Liver (tissue), 9 donors: ENCODE data around the gene RAB11FIP5. TPM values are rescaled to one million over a fixed set of nuclear protein-coding genes. Genes with fewer than 3 reads are reported as not detected.
"Not testable (repeated sequence)": the region's sequence is repeated elsewhere in the genome, so short reads cannot be mapped to it uniquely, and the experiment has no call there.

Experiments
- DNase-seq: peaks from one replicate; pipeline ENCODE4 v3.0.0-alpha.2; 2017; ENCODE audit warnings: low spot score
- H3K27ac ChIP-seq, 2 donors: one replicate each; pipeline ENCODE4 v1.7.0; 2013; ENCODE audit warnings: inconsistent platforms in 2 of 2, low read length in 2 of 2, control low read depth in 1 of 2, low read depth in 1 of 2, mild to moderate bottlenecking in 1 of 2
- H3K27me3 ChIP-seq, 4 donors: one replicate each; pipeline versions ENCODE4 v1.6.1 to v1.7.0; 2013; ENCODE audit warnings: low read length in 3 of 4, inconsistent platforms in 1 of 4, mild to moderate bottlenecking in 1 of 4, moderate library complexity in 1 of 4; ENCODE audit not compliant: control insufficient read depth in 4 of 4, insufficient read depth in 4 of 4
- H3K36me3 ChIP-seq, 4 donors: one replicate each; pipeline versions ENCODE4 v1.6.1 to v1.7.0; 2013; ENCODE audit warnings: low read length in 3 of 4, mild to moderate bottlenecking in 3 of 4, low read depth in 1 of 4, moderate library complexity in 1 of 4; ENCODE audit not compliant: control insufficient read depth in 4 of 4, insufficient read depth in 3 of 4
- H3K4me1 ChIP-seq, 4 donors: one replicate each; pipeline versions ENCODE4 v1.6.1 to v1.7.0; 2013; ENCODE audit warnings: low read length in 3 of 4, mild to moderate bottlenecking in 3 of 4, moderate library complexity in 1 of 4; ENCODE audit not compliant: control insufficient read depth in 4 of 4, insufficient read depth in 4 of 4
- H3K4me3 ChIP-seq, 3 donors: one replicate each; pipeline versions ENCODE4 v1.6.1 to v1.7.0; 2013; ENCODE audit warnings: low read length in 3 of 3, control low read depth in 1 of 3, low read depth in 1 of 3, mild to moderate bottlenecking in 1 of 3
- H3K9ac ChIP-seq, 2 donors: one replicate each; pipeline ENCODE4 v1.7.0; 2013; ENCODE audit warnings: low read length in 2 of 2, mild to moderate bottlenecking in 2 of 2, moderate library complexity in 2 of 2, control low read depth in 1 of 2, low read depth in 1 of 2
- H3K9me3 ChIP-seq, 4 donors: one replicate each; pipeline versions ENCODE4 v1.6.1 to v1.7.0; 2013; ENCODE audit warnings: low read length in 3 of 4; ENCODE audit not compliant: control insufficient read depth in 4 of 4
- CTCF ChIP-seq: fragments of 150-350 bp; IDR thresholded peaks from 2 replicates; pipeline ENCODE4 v1.5.1; 2017; ENCODE audit warnings: improper control_type of control experiment, low read depth, low read length; ENCODE audit not compliant: missing input control
- FOXA1 ChIP-seq: IDR thresholded peaks from 2 replicates; pipeline ENCODE4 v1.6.1; 2016; ENCODE audit warnings: antibody characterized with exemption
- FOXA2 ChIP-seq: IDR thresholded peaks from 2 replicates; pipeline ENCODE4 v1.6.1; 2016; ENCODE audit warnings: antibody characterized with exemption
- GABPA ChIP-seq, 2 donors: IDR thresholded peaks in 1 of 2; conservative IDR thresholded peaks in 1 of 2; 2 replicates each; pipeline ENCODE4 v1.6.1; 2016; ENCODE audit warnings: antibody characterized with exemption in 2 of 2, mild to moderate bottlenecking in 1 of 2, moderate library complexity in 1 of 2
- JUND ChIP-seq, 2 donors: IDR thresholded peaks; 2 replicates each; pipeline ENCODE4 v1.6.1; 2016; ENCODE audit warnings: antibody characterized with exemption in 2 of 2
- MAX ChIP-seq: IDR thresholded peaks from 2 replicates; pipeline ENCODE4 v1.6.1; 2016; ENCODE audit warnings: antibody characterized with exemption
- NR2F2 ChIP-seq: IDR thresholded peaks from 2 replicates; pipeline ENCODE4 v1.6.1; 2016; ENCODE audit warnings: antibody characterized with exemption
- RAD21 ChIP-seq, 2 donors: IDR thresholded peaks; 2 replicates each; pipeline ENCODE4 v1.6.1; 2016; ENCODE audit warnings: antibody characterized with exemption in 2 of 2, mild to moderate bottlenecking in 2 of 2
- REST ChIP-seq: IDR thresholded peaks from 2 replicates; pipeline ENCODE4 v1.6.1; 2016; ENCODE audit warnings: antibody characterized with exemption, mild to moderate bottlenecking
- RXRA ChIP-seq, 2 donors: IDR thresholded peaks; 2 replicates each; pipeline ENCODE4 v1.6.1; 2017 to 2018; ENCODE audit warnings: antibody characterized with exemption in 2 of 2, mild to moderate bottlenecking in 1 of 2
- SP1 ChIP-seq: IDR thresholded peaks from 2 replicates; pipeline ENCODE4 v1.6.1; 2018; ENCODE audit warnings: antibody characterized with exemption, mild to moderate bottlenecking
- YY1 ChIP-seq: IDR thresholded peaks from 2 replicates; pipeline ENCODE4 v1.6.1; 2016; ENCODE audit warnings: antibody characterized with exemption, mild to moderate bottlenecking
- WGBS: extraction: QIAGEN DNeasy Blood & Tissue Kit; methylation state at CpG from one replicate; pipeline ENCODE4 v1.1.7; 2013; 5-methylcytosine and 5-hydroxymethylcytosine counted together
- polyA plus RNA-seq, 2 donors: library from polyadenylated mRNA; stranded (reverse) in 1 of 2; unstranded in 1 of 2; fragments of 200-250 nt in 1 of 2; fragments of >200 nt in 1 of 2; fragmentation: Nextera tagmentation in 1 of 2; extraction: Ambion mirVana in 1 of 2; gene quantifications; one replicate each; pipeline versions ENCODE4 v1.2.1 to v1.2.3, GENCODE V29; 2013 to 2015
- total RNA-seq, 2 donors: library from RNA; depleted of rRNA; stranded (reverse); fragments of >200 nt; gene quantifications; one replicate each; pipeline ENCODE4 v1.2.3, GENCODE V29; 2014
- TF ChIP-seq, protein P1 (sequence below): IDR thresholded peaks from 2 replicates; pipeline ENCODE4 v1.6.1; 2016; ENCODE audit warnings: antibody characterized with exemption
- donor health status: healthy.
- donor health status: healthy.
- donor health status: healthy.
- donor health status: healthy.
- donor health status: healthy.

Gene RAB11FIP5
- total and polyA plus RNA-seq, 4 donors = 2.8 to 8.1 (median 5.4) TPM

DNA sequence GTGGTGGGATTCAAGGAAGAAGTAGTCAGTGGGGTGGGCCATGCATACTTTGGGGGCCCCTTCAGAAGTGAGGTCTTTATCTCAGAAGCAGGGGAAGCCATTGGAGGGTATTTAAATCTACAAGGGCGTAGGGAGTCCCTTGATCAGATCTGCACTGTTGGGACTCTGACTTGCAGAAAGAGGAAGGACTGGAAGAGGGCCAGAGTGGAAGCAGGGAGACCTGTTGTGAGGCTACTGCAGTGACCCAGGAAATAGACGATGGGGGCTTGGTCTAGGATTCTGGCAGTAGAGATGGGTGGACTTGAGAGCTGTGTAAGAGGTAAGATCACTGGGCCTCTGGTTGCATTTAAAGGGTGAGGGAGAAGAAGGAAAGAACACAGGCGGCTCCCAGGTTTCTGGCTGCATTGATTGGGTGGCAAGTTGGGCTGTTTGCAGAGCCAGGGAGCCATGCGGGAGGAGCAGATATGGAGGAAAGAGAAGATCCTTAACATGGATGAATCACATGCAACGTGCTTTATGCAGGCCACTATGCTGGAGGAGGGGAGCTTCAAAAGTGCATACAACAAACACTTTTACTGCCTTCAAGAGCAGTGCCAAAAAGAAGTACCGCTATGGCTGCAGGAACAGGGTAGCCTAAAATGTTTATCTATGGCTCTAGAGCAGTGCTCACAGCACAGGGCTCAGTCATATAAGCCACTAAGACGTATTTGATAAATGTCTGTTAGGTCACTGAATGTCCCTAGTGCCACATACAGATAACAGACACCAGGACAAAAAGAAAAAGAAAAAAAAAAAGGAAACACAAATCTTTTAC lies 43.5 kb downstream of the RAB11FIP5 start:
- peak overlapping the region; percentile 90 to 94 for H3K9ac ChIP-seq
- H3K4me1 ChIP-seq = peaks cover 1 to 53% (median 41%) of the 10 kb centered on the region in 4 donors
- peak overlapping the region; percentile 54 to 96 (median 89) for H3K4me3 ChIP-seq
- WGBS = 26% methylated on average over 7 of the region's 7 CpGs
- no peaks in the 10 kb centered on the region for H3K27me3 ChIP-seq
- H3K36me3 ChIP-seq = no peaks in the 10 kb centered on the region
- H3K27ac ChIP-seq = peak overlapping the region; percentile 90 to 98
- TF ChIP-seq FOXA1 (no peak), YY1 (peak; percentile 33), RXRA (IDR thresholded peaks at IDR 0.05) (no peak), GABPA (IDR thresholded peaks at IDR 0.05 in 1 of 2, conservative IDR thresholded peaks at IDR 0.05 in 1 of 2) (no peak)
- no peak for DNase-seq
- no peaks in the 10 kb centered on the region for H3K9me3 ChIP-seq

DNA sequence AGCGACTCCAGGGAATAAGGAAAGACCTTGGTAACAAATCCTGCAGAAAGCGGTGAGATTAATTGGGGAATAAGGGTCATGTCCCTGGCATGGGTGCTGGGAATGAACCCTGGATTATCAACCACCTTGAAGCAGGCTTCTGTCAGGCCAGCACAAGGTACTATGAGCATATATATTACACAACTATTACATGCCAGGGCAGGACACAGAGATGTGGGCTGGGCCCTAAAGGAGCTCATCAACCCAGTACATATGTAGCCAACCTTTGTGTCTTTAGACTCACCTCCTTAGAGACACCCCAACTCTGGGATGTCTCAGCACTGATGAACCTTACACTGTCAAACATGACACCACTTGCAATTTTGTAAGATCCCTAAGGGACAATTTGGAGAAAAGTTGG lies 44.6 kb downstream of the RAB11FIP5 start:
- 72% methylated on average over 2 of the region's 2 CpGs for WGBS
- no peak for DNase-seq
- TF ChIP-seq CTCF (no peak), RXRA (IDR thresholded peaks at IDR 0.05) (no peak)
- Histone ChIP-seq H3K9me3 (no peaks in the 10 kb centered on the region), H3K4me1 (peaks cover 1 to 60% (median 44%) of the 10 kb centered on the region in 4 donors), H3K9ac (no peak overlapping the region), H3K4me3 (peak overlapping the region; percentile 51 to 96 (median 54)), H3K27ac (peak overlapping the region in 1 of 2 donors; percentile 40), H3K36me3 (no peaks in the 10 kb centered on the region), H3K27me3 (no peaks in the 10 kb centered on the region)

- Histone ChIP-seq H3K27ac (no peak overlapping the region), H3K27me3 (no peaks in the 10 kb centered on the region), H3K9me3 (no peaks in the 10 kb centered on the region), H3K4me1 (peaks cover 0 to 58% (median 40%) of the 10 kb centered on the region in 4 donors), H3K4me3 (no peak overlapping the region), H3K36me3 (peaks cover 0 to 2% (median 0%) of the 10 kb centered on the region in 4 donors), H3K9ac (no peak overlapping the region)
- DNase-seq = no peak
- 73% methylated on average over 2 of the region's 2 CpGs for WGBS
- TF ChIP-seq NR2F2 = no peak
- TF ChIP-seq RAD21 (IDR thresholded peaks at IDR 0.05) = no peak
- no peak for TF ChIP-seq FOXA2
- TF ChIP-seq FOXA1 = no peak
- TF ChIP-seq SP1 = no peak
- TF ChIP-seq GABPA (IDR thresholded peaks at IDR 0.05 in 1 of 2, conservative IDR thresholded peaks at IDR 0.05 in 1 of 2) = no peak
- no peak for TF ChIP-seq JUND (IDR thresholded peaks at IDR 0.05)
- TF ChIP-seq REST = no peak
- TF ChIP-seq RXRA (IDR thresholded peaks at IDR 0.05) = no peak
- TF ChIP-seq MAX = no peak
- TF ChIP-seq, protein P1, sequence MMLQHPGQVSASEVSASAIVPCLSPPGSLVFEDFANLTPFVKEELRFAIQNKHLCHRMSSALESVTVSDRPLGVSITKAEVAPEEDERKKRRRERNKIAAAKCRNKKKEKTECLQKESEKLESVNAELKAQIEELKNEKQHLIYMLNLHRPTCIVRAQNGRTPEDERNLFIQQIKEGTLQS = no peak
- TF ChIP-seq CTCF = no peak
These were observed 45.7 kb downstream of the RAB11FIP5 start for GRCh38 chr2:73067043-73067442.

- not testable (repeated sequence) for H3K4me3 ChIP-seq, H3K36me3 ChIP-seq, H3K9me3 ChIP-seq, H3K27me3 ChIP-seq, DNase-seq, H3K9ac ChIP-seq
- Histone ChIP-seq H3K27ac (peak overlapping the region in 1 of 2 donors; percentile 0), H3K4me1 (peaks cover 0 to 54% (median 39%) of the 10 kb centered on the region in 4 donors)
- 95% methylated on average over 5 of the region's 5 CpGs for WGBS
These were observed 47.7 kb downstream of the RAB11FIP5 start for GRCh38 chr2:73065070-73065469.
